Measurements from ENCODE around the gene GNS. TPM values are rescaled to one million over a fixed set of nuclear protein-coding genes. Genes with fewer than 3 reads are reported as not detected.
"Not testable (repeated sequence)": the region's sequence is repeated elsewhere in the genome, so short reads cannot be mapped to it uniquely, and the experiment has no call there.

Gene GNS
- total RNA-seq, 1 experiment from 2014 or later, result 71.5 TPM

GRCh38 chr12:64699504-64700115 lies 59.6 kb downstream of the GNS start:
- DNase-seq (ENCODE audit: low read depth), result no peak

GRCh38 chr12:64696080-64696741 lies 63.0 kb downstream of the GNS start:
- peak; percentile 43 for DNase-seq (ENCODE audit: low read depth)

GRCh38 chr12:64695550-64695949 lies 63.7 kb downstream of the GNS start:
- no peak for DNase-seq (ENCODE audit: low read depth)

GRCh38 chr12:64694130-64695040 lies 64.8 kb downstream of the GNS start:
- no peak for DNase-seq (ENCODE audit: low read depth)

GRCh38 chr12:64691795-64692583 lies 67.2 kb downstream of the GNS start:
- DNase-seq (ENCODE audit: low read depth), result no peak

- DNase-seq (ENCODE audit: low read depth), result no peak
Measured at GRCh38 chr12:64691227-64691794, 67.9 kb downstream of the GNS start.

GRCh38 chr12:64690236-64690635 lies 69.0 kb downstream of the GNS start:
- not testable (repeated sequence) for DNase-seq (ENCODE audit: low read depth)

GRCh38 chr12:64688715-64689114 lies 70.5 kb downstream of the GNS start:
- no peak for DNase-seq (ENCODE audit: low read depth)

GRCh38 chr12:64688219-64688618 lies 71.0 kb downstream of the GNS start:
- DNase-seq (ENCODE audit: low read depth), result no peak

- DNase-seq (ENCODE audit: low read depth), result no peak
Measured at GRCh38 chr12:64687816-64688215, 71.4 kb downstream of the GNS start.

GRCh38 chr12:64685605-64686004 lies 73.6 kb downstream of the GNS start:
- DNase-seq (ENCODE audit: low read depth), result no peak

- no peak for DNase-seq (ENCODE audit: low read depth)
Measured at GRCh38 chr12:64685050-64685449, 74.2 kb downstream of the GNS start.

GRCh38 chr12:64683816-64684543 lies 75.2 kb downstream of the GNS start:
- DNase-seq (ENCODE audit: low read depth), result no peak

- no peak for DNase-seq (ENCODE audit: low read depth)
Measured at GRCh38 chr12:64682572-64683277, 76.5 kb downstream of the GNS start.

GRCh38 chr12:64681200-64682052 lies 77.8 kb downstream of the GNS start:
- peak; percentile 18 for DNase-seq (ENCODE audit: low read depth)

- peak; percentile 39 for DNase-seq (ENCODE audit: low read depth)
Measured at GRCh38 chr12:64680235-64680634, 79.0 kb downstream of the GNS start.

GRCh38 chr12:64679487-64680001 lies 79.7 kb downstream of the GNS start:
- DNase-seq (ENCODE audit: low read depth), result peak; percentile 93

- DNase-seq (ENCODE audit: low read depth), result no peak
Measured at GRCh38 chr12:64678835-64679234, 80.4 kb downstream of the GNS start.
